NCI-H82 treated with DMSO at 0.1 percent for 48 hours (cell line): ENCODE data around the gene TMEM209.
"Not testable (repeated sequence)": the region's sequence is repeated elsewhere in the genome, so short reads cannot be mapped to it uniquely, and the experiment has no call there.

Experiments
- DNase-seq: peaks from one replicate; lab custom pipeline; 2025; ENCODE audit not compliant: unreplicated experiment; lab: John Stamatoyannopoulos, UW

The TMEM209 gene

GRCh38 chr7:130205084-130205947, at the start of gene TMEM209:
TMEM209 (minus strand) TSS chr7:130205406; CDS start chr7:130205375, 31 bp downstream.
- peak; percentile 95 for DNase-seq

- no peak for DNase-seq
Observed at GRCh38 chr7:130254555-130254954, 49.3 kb upstream of the TMEM209 start.

DNA sequence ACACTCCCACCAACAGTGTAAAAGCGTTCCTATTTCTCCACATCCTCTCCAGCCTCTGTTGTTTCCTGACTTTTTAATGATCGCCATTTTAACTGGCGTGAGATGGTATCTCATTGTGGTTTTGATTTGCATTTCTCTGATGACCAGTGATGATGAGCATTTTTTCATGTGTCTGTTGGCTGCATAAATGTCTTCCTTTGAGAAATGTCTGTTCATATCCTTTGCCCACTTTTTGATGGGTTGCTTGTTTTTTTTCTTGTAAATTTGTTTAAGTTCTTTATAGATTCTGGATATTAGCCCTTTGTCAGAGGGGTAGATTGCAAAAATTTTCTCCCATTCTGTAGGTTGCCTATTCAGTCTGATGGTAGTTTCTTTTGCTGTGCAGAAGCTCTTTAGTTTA, 44.4 kb upstream of the TMEM209 start:
- not testable (repeated sequence) for DNase-seq

DNA sequence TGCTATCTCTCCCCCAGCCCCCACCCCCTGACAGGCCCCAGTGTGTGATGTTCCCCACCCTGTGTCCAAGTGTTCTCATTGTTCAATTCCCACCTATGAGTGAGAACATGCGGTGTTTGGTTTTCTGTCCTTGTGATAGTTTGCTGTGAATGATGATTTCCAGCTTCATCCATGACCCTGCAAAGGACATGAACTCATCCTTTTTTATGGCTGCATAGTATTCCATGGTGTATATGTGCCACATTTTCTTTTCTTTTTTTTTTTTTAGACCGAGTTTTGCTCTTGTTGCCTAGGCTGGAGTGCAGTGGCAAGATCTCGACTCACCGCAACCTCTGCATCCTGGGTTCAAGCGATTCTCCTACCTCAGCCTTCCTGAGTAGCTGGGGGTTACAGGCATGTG, 43.6 kb upstream of the TMEM209 start:
- DNase-seq = not testable (repeated sequence)

- DNase-seq = not testable (repeated sequence)
Observed at GRCh38 chr7:130246491-130246890, 41.3 kb upstream of the TMEM209 start.

DNA sequence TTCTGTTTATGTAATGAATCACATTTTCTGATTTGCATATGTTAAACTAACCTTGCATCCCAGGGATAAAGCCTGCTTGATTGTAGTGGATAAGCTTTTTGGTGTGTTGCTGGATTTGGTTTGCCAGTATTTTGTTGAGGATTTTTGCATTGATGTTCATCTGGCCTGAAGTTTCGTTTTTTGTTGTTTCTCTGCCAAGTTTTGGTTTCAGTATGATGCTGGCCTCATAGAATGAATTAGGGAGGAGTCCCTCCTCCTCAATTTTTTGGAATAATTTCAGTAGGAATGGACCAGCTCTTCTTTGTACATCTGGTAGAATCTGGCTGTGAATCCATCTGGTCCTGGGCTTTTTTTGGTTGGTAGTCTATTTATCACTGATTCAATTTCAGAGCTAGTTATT, 38.3 kb upstream of the TMEM209 start:
- DNase-seq = not testable (repeated sequence)

- no peak for DNase-seq
Observed at GRCh38 chr7:130242198-130243014, 37.2 kb upstream of the TMEM209 start.

DNA sequence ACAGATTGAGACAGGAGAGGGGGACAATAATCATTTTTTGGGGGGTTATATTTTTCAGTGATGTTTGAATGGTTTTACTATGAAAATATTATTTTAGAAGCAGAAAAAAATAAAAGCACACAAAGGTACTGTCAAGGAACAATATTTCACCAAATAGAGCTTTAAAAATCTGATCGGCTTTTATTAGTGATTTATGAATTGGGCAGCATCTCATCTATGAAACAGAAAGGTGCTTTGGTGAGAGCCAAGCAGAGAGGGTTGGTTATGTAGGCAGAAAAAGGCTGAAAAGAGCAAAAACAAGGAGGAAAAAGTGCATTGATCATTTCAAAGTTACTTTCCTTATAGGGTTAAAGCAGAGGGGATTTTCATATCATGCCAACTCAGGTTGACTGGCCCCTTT, 35.0 kb upstream of the TMEM209 start:
- no peak for DNase-seq

DNA sequence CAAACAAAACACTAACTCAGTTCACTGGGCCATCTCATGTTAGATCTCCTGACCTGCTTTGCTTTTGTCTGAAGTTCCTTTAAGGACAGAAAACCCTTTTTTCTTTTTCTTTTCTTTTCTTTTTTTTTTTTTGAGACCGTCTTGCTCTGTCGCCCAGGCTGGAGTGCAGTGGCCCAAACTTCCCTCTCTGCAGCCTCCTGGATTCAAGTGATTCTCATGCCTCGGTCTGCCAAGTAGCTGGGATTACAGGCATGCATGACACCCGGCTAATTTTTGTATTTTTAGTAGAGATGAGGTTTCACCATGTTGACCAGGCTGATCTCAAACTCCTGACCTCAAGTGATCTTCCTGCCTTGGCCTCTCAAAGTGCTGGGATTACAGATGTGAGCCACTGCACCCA, 31.2 kb upstream of the TMEM209 start:
- DNase-seq = not testable (repeated sequence)

DNA sequence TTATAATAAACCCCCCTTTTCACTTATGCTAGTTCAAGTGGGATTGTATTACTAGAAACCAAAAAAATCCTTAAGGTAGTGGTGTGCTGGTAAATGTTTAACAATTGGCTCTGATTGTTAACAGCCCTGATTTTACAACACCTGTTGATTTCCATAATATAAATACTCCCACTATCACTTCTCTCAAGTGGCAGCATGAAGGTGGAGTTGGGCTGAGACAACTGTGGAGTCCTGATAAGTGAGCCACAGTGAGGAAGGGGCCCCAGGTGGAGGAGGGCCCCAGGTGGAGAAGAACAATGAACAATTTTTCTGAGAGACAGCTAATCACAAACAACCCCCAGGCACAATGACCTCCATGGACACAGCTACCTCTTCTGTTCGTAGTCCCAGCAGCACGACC, 28.9 kb upstream of the TMEM209 start:
- DNase-seq = no peak

DNA sequence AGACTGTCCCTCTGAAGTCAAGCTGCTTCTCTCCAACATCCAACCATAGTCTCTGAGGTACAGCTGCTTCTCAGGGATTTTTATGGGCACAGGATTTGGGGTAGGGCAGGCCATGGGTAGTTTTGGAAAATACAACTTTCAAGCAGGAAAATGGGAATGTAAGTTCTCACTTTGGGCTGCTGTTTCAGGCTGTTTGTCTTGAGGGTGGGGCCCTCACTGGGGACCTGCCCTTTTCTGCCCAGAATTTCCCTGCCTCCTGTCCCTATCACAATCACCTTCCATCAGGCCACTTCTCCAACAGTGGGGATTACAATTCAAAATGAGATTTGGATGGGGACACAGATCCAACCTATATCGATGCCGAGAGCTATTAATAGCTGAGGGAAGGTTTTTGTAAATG, 27.0 kb upstream of the TMEM209 start:
- no peak for DNase-seq

- DNase-seq = no peak
Observed at GRCh38 chr7:130231792-130232191, 26.6 kb upstream of the TMEM209 start.

- not testable (repeated sequence) for DNase-seq
Observed at GRCh38 chr7:130229981-130230380, 24.8 kb upstream of the TMEM209 start.

- no peak for DNase-seq
Observed at GRCh38 chr7:130228840-130229502, 23.8 kb upstream of the TMEM209 start.

DNA sequence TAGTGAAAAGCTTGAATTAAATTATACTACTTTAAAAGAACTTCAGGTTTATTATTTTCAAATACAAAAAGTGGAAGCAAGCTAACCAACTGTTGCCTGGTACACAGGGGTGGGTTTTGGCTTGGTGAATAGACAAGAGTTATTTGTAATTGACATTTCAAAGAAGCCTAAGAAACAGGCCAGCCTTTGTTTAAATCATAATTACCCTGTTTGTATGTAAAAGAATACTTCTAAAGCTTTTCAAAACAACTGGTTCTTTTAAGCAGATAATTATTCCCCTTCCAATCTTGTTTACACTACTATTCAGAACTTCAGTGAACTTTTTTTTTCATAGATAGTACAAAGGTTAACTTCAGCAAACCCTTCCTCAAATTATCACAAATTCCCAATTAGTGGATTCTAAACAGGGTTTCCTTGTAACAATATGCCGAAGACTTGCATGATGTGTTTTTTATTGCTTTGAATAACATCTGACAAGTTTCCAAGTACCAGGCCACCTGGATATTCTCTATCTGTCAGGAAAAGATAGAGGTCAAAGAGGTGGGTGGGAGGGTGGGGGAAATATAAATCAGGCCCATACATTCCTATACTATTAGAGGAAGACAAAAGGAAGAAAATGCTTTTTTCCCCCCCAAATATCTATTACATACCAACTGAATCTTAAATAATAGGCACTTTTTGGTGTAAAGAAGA, 22.8 kb upstream of the TMEM209 start:
- DNase-seq = no peak

DNA sequence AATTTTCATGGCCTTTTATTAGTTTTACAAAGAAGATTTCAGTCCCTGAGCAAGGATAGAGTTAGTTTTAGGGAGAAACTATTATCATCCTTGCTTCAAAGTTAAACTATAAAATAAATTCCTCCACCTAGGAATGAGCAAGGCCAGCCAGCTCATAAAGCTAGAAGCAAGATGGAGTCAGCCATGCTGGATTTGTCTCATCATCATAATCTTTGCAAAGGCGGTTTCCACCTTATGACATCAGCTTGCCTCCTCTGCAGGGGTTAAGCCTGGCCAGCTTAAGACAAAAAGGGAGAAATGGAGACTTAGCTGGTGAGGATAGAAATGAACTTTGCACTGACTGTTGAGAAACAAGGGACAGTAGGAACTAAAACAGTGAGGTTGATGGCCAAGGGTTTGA, 21.1 kb upstream of the TMEM209 start:
- no peak for DNase-seq

- DNase-seq = peak; percentile 36
Observed at GRCh38 chr7:130224923-130225322, 19.7 kb upstream of the TMEM209 start.

DNA sequence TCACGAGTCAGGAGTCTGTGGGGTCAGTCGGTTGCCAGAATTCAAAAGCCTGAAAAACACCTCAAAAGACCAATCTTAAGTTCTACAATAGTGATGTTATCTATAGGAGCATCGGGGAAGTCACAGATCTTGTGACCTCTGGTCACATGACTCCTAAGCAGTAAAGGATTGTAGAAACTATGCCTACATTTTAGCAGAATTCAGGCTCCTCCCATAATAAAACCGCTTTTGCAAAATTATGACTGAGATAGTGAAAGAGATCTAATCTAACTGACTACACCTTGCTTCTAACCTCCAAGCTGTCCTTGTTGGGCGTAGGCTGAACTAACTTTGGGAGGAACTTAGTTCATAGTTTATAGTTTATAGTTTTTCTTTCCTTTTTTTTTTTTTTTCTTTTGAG, 19.0 kb upstream of the TMEM209 start:
- DNase-seq = no peak

DNA sequence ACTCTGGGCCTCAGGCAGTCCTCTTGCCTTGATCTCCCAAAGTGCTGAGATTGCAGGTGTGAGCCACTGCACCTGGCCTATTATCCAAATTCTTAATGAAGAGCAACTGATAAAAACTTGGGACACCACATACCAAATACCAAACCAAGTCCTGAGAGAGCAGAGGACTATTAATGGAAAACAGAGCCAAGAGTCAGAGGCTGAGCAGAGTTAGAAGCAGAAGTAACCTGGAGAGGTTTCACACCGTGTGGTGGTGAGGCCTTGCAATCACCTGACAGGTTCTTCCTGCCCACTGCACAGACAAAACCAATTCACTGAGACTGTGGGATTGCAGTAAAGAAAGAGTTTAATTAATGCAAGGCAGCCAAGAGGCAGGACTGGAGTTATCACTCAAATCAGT, 18.4 kb upstream of the TMEM209 start:
- no peak for DNase-seq

- no peak for DNase-seq
Observed at GRCh38 chr7:130221746-130222145, 16.5 kb upstream of the TMEM209 start.

GRCh38 chr7:130219871-130220270, 14.7 kb upstream of the TMEM209 start:
- DNase-seq = no peak
